H4 (cell line): ENCODE results near the gene ENOX1. TPM values are rescaled to one million over a fixed set of nuclear protein-coding genes. Genes with fewer than 3 reads are reported as not detected.
A peak's percentile ranks its signal among the peaks of the same experiment; 100 is the strongest.
"Not testable (repeated sequence)": the region's sequence is repeated elsewhere in the genome, so short reads cannot be mapped to it uniquely, and the experiment has no call there.

ENCODE experiments used
- DNase-seq: peaks from one replicate; pipeline ENCODE4 v3.0.0-alpha.2; 2015; ENCODE audit warnings: low spot score
- total RNA-seq: library from RNA; depleted of rRNA; stranded (reverse); fragments of >200 nt; shearing (Covaris generic); gene quantifications from 2 replicates; pipeline ENCODE4 v1.2.3, GENCODE V29; 2014

The ENOX1 gene
- total RNA-seq, 1 experiment from 2014 or later: 0.64 TPM

GRCh38 chr13:43356567-43356966, 430.2 kb downstream of the ENOX1 start:
- DNase-seq: no peak

- no peak for DNase-seq
These were observed 431.0 kb downstream of the ENOX1 start for GRCh38 chr13:43355774-43356173.

GRCh38 chr13:43354153-43354945, 432.4 kb downstream of the ENOX1 start:
- no peak for DNase-seq

GRCh38 chr13:43353631-43354030, 433.1 kb downstream of the ENOX1 start:
- no peak for DNase-seq

GRCh38 chr13:43351612-43352011, 435.2 kb downstream of the ENOX1 start:
- DNase-seq: not testable (repeated sequence)

GRCh38 chr13:43348397-43348796, 438.4 kb downstream of the ENOX1 start:
- DNase-seq: peak; percentile 4

GRCh38 chr13:43347877-43348276, 438.9 kb downstream of the ENOX1 start:
- no peak for DNase-seq

GRCh38 chr13:43346427-43346826, 440.3 kb downstream of the ENOX1 start:
- no peak for DNase-seq

- DNase-seq: no peak
These were observed 443.1 kb downstream of the ENOX1 start for GRCh38 chr13:43343645-43344044.

GRCh38 chr13:43339805-43340550, 446.8 kb downstream of the ENOX1 start:
- DNase-seq: no peak

GRCh38 chr13:43339145-43339804, 447.5 kb downstream of the ENOX1 start:
- no peak for DNase-seq

- no peak for DNase-seq
These were observed 451.0 kb downstream of the ENOX1 start for GRCh38 chr13:43335764-43336163.

GRCh38 chr13:43333176-43333575, 453.6 kb downstream of the ENOX1 start:
- no peak for DNase-seq

GRCh38 chr13:43331672-43332071, 455.1 kb downstream of the ENOX1 start:
- no peak for DNase-seq

GRCh38 chr13:43329702-43330101, 457.1 kb downstream of the ENOX1 start:
- no peak for DNase-seq

- no peak for DNase-seq
These were observed 457.9 kb downstream of the ENOX1 start for GRCh38 chr13:43328907-43329306.

- no peak for DNase-seq
These were observed 460.7 kb downstream of the ENOX1 start for GRCh38 chr13:43326100-43326499.

GRCh38 chr13:43325636-43326035, 461.1 kb downstream of the ENOX1 start:
- no peak for DNase-seq

GRCh38 chr13:43324129-43324528, 462.6 kb downstream of the ENOX1 start:
- DNase-seq: no peak

GRCh38 chr13:43319617-43320444, 466.9 kb downstream of the ENOX1 start:
- no peak for DNase-seq

- peak; percentile 23 for DNase-seq
These were observed 469.8 kb downstream of the ENOX1 start for GRCh38 chr13:43316946-43317353.

GRCh38 chr13:43316281-43316680, 470.5 kb downstream of the ENOX1 start:
- no peak for DNase-seq
